ENCODE results near the gene FGFR1OP2.
"Not testable (repeated sequence)": the region's sequence is repeated elsewhere in the genome, so short reads cannot be mapped to it uniquely, and the experiment has no call there.

Gene FGFR1OP2

GRCh38 chr12:26940516-26941214 lies 2.4 kb downstream of the FGFR1OP2 start:
- DNase-seq (ENCODE audit: low read depth): peak; percentile 41
- TF ChIP-seq, protein P1, sequence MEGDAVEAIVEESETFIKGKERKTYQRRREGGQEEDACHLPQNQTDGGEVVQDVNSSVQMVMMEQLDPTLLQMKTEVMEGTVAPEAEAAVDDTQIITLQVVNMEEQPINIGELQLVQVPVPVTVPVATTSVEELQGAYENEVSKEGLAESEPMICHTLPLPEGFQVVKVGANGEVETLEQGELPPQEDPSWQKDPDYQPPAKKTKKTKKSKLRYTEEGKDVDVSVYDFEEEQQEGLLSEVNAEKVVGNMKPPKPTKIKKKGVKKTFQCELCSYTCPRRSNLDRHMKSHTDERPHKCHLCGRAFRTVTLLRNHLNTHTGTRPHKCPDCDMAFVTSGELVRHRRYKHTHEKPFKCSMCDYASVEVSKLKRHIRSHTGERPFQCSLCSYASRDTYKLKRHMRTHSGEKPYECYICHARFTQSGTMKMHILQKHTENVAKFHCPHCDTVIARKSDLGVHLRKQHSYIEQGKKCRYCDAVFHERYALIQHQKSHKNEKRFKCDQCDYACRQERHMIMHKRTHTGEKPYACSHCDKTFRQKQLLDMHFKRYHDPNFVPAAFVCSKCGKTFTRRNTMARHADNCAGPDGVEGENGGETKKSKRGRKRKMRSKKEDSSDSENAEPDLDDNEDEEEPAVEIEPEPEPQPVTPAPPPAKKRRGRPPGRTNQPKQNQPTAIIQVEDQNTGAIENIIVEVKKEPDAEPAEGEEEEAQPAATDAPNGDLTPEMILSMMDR (conservative IDR thresholded peaks at IDR 0.05; ENCODE audit: low read depth, low read length): no peak
- no peak overlapping the region for H3K4me3 ChIP-seq (ENCODE audit: low read depth, low read length)

- peak; percentile 23 for DNase-seq (ENCODE audit: low read depth)
- H3K4me3 ChIP-seq (ENCODE audit: low read depth, low read length): no peak overlapping the region
- TF ChIP-seq, protein P1 (conservative IDR thresholded peaks at IDR 0.05; ENCODE audit: low read depth, low read length): no peak
These were observed 2.9 kb downstream of the FGFR1OP2 start for GRCh38 chr12:26941215-26941594.

GRCh38 chr12:26948309-26948708 lies 10.0 kb downstream of the FGFR1OP2 start:
- TF ChIP-seq, protein P1 (conservative IDR thresholded peaks at IDR 0.05; ENCODE audit: low read depth, low read length): no peak
- no peak for DNase-seq (ENCODE audit: low read depth)
- no peak overlapping the region for H3K4me3 ChIP-seq (ENCODE audit: low read depth, low read length)

DNA sequence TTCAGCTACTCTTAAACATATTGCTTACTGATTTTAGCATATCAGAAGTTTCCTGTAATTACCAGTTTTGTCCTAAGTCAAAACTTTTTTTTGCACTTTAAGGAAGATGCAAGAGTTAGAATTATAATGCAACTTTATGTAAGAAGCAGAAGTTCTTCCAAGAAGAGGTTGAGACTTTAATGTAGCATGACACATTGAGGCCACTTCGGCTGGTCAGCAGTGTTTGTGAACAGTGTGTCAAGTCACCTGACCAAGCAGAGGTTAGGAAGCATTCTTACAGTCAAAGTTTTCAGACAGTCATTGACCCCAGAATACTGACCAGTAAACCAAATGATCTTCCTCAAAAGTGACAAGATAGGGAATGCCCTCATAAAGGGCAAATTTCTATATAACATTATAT lies 15.2 kb downstream of the FGFR1OP2 start:
- DNase-seq (ENCODE audit: low read depth): peak; percentile 42
- H3K4me3 ChIP-seq (ENCODE audit: low read depth, low read length): no peak overlapping the region
- TF ChIP-seq, protein P1 (conservative IDR thresholded peaks at IDR 0.05; ENCODE audit: low read depth, low read length): no peak

GRCh38 chr12:26954027-26954426 lies 15.8 kb downstream of the FGFR1OP2 start:
- TF ChIP-seq, protein P1 (conservative IDR thresholded peaks at IDR 0.05; ENCODE audit: low read depth, low read length): no peak
- DNase-seq (ENCODE audit: low read depth): no peak
- no peak overlapping the region for H3K4me3 ChIP-seq (ENCODE audit: low read depth, low read length)

- not testable (repeated sequence) for DNase-seq (ENCODE audit: low read depth); H3K4me3 ChIP-seq (ENCODE audit: low read depth, low read length)
These were observed 23.1 kb downstream of the FGFR1OP2 start for GRCh38 chr12:26961391-26961790.

DNA sequence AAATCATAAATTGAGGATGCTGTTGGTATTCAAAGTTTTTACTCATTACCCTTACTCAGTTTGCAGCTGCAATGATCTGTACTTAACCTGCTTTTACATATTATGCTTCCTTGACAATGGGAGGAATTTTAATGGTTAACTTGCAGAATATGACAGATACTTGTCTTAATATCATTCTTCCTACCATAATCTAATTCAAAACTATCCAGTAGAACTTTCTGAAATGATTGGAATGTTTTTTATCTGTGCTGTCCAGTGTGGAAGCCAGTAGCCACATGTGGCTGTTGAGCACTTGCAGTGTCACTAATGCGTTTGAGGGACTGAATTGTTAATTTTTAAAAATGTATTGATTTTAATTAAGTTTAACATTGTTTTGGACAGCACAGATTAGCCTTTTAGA lies 23.5 kb downstream of the FGFR1OP2 start:
- TF ChIP-seq, protein P1 (conservative IDR thresholded peaks at IDR 0.05; ENCODE audit: low read depth, low read length): no peak
- no peak overlapping the region for H3K4me3 ChIP-seq (ENCODE audit: low read depth, low read length)
- no peak for DNase-seq (ENCODE audit: low read depth)

All from choroid plexus epithelial cell (primary cell).